ELF-1 (cell line): ENCODE data around the gene GALNT15.

ENCODE experiments used
- DNase-seq: peaks from one replicate; pipeline ENCODE4 v3.0.0-alpha.2; 2016; ENCODE audit warnings: low read depth, low spot score

The GALNT15 gene, protein sequence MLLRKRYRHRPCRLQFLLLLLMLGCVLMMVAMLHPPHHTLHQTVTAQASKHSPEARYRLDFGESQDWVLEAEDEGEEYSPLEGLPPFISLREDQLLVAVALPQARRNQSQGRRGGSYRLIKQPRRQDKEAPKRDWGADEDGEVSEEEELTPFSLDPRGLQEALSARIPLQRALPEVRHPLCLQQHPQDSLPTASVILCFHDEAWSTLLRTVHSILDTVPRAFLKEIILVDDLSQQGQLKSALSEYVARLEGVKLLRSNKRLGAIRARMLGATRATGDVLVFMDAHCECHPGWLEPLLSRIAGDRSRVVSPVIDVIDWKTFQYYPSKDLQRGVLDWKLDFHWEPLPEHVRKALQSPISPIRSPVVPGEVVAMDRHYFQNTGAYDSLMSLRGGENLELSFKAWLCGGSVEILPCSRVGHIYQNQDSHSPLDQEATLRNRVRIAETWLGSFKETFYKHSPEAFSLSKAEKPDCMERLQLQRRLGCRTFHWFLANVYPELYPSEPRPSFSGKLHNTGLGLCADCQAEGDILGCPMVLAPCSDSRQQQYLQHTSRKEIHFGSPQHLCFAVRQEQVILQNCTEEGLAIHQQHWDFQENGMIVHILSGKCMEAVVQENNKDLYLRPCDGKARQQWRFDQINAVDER

DNA sequence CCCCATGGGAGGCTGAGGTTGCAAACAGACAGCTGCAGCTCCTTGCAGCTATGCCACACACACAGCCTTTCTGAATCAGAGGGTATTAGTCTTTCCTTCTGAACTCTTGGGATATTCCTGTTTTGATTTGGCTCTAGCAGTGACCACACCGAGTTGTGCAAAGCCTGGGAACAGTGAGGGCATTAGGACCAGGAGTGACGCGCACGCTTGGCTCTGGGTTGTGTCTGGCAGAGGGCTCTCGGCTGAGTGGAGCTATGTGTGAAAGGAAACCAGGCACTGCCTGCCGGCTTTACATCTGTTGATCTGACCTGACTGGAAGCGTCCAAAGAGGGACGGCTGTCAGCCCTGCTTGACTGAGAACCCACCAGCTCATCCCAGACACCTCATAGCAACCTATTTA is at the start of gene GALNT15:
Gene GALNT15 (plus strand): TSS at position 292 of the 400 bp plus-strand sequence. CDS start 472 bp downstream, outside the sequence.
- DNase-seq = peak; percentile 48

- peak; percentile 5 for DNase-seq
Observed at GRCh38 chr3:16126634-16127033, 47.8 kb upstream of the GALNT15 start.

DNA sequence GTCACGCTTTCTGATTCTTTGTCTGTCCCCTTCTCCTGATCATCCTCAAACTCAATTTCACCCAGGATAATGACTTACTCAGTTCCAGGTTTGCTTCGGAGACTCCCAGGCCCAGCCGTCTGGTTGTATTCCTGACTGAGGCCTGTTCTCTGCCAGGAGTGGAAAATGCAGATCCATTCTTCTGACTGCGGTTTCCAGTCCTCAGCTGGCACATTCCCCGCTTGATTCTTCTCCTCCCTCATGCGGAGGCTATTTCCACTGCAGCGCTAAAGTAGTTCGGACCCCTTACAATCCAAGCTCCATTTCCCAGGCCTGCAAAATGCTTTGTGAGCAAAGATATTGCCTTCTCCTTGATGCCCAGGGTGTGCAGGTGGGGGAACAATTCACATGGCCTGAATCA is 47.2 kb upstream of the GALNT15 start:
- no peak for DNase-seq

GRCh38 chr3:16130066-16130465 is 44.4 kb upstream of the GALNT15 start:
- DNase-seq = no peak

- no peak for DNase-seq
Observed at GRCh38 chr3:16132190-16132589, 42.3 kb upstream of the GALNT15 start.

GRCh38 chr3:16132928-16133327 is 41.6 kb upstream of the GALNT15 start:
- no peak for DNase-seq

- no peak for DNase-seq
Observed at GRCh38 chr3:16134173-16134928, 40.1 kb upstream of the GALNT15 start.

GRCh38 chr3:16136055-16136454 is 38.4 kb upstream of the GALNT15 start:
- no peak for DNase-seq

DNA sequence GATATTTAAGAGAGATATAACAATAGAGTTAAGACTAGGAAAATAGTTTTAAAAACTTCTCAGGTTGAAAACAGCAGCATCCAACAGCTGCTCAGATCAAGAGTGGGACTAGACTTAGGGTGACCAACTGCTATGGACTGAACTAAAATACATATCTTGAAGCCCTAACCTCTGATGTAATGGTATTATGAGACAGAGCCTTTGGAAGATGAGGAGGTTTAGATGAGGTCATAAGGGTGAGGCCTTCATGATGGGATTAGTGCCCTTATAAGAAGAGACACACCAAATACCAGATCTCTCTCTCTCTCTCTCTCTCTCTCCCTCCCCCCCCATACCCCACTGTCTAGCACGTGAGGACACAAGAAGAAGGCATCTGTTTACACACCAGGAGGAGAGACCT is 37.4 kb upstream of the GALNT15 start:
- no peak for DNase-seq

DNA sequence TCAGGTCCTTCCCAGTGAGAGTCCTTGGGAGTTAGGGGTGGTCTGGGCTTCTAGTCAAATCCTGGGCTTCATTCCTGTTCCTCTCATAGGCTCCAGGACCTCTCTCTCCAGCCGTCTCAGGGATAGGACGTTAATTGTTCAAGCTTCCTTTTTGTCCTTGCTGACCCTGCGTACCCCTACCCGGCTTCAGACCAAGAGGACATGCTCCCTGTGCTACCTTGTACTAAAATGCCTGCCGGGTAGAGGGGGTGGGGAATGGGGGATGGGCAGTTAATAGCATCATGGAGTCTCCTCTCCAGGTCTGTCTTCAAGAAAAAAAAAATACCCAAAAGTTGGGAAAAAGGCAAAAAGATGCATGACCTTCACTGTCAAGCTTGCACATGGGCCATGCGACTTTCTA is 36.5 kb upstream of the GALNT15 start:
- DNase-seq = no peak

- DNase-seq = no peak
Observed at GRCh38 chr3:16140116-16140893, 34.2 kb upstream of the GALNT15 start.

DNA sequence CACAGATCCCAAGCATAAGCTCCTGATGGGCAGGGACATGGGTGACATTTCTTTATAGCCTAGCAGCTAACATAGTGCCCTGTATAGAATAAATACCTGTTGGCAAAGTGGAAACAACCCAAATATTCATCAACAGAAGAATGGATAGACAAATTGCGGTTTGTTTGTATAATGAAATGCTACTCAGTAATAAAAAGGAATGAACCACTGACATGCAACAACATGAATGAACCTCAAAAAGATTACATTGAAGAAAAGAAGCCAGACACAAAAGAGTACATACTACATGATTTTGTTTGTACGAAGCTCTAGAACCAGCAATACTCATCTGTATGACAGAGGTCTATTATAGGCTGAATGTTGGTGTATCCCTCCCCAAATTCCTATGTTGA is 33.6 kb upstream of the GALNT15 start:
- no peak for DNase-seq

- no peak for DNase-seq
Observed at GRCh38 chr3:16142350-16143025, 32.0 kb upstream of the GALNT15 start.

DNA sequence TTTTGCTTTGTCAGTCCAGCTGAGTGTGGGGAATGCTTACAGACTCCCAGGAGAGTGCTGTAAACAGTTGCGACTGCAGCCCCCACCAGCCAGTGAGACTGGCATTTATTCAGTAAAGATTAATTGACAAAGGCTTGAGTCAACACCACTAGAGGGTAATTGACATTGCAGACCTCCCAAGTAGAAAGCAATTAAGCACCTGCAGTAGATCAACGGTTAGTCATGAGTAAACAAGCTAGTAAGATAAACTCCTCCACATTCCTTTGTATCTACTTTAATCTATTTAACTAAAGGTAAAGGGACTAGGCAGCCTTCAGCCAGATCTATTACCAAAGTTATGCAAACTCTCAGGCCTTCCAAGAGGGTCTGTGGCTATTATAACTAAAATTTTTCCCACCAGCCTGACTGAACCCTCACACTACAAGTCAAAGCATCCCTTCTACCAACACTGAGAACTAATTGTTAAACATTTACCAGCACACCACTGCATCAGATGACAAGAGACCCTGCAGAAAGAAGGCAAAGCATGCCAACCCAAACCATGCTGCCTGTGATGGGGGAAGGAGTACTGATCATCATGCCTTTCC is 30.5 kb upstream of the GALNT15 start:
- no peak for DNase-seq

DNA sequence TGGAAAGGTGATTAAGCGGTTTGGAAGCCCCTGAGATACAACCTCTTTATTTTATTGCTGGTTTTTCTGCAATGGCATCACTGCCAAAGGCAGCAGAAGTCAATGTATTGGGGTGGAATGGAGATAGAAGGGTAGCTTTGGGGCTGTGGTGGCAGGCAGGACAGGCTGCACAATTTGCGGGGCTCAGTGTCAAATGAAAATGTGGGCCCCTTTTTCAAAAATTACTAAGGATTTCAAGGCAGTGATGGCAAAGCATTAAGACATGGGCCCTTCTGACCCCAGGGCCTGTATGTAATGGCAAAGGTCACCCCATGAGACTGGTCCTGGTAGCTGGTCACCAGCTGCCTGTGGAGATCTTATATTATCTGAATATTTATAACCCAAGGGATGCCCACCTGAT is 29.3 kb upstream of the GALNT15 start:
- no peak for DNase-seq

DNA sequence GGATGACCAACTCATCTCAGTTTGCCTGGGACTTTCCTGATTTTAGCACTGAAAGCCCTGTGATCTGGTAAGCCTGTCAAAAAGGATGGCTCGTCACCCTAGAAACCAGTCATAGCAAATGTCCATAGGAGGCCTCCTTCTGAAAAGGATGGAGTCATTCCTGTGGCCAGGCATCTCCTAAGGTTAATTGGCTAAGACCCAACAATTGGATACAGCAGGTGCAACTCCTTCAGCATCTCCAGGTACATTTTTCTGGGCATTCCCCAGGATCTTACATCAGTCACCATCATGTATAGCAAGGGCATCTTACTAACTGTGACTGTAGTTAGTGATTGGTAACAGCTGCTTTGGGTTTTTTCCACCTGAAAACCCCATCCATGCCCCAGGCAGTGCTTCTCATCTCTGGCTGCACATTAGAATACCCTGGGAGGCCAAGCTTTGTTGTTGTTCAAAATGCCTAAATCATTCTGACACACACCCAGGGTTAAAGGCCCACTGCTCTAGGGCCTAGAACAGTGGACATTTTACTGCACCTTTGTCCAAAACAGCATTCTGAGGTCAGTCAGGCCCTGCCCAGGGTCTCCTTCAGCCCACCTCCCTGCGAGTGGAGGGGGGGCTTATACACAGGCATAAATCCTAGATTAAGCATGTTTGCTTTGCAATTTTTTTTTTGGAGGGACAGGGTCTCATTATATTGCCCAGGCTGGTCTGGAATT is 28.3 kb upstream of the GALNT15 start:
- peak; percentile 34 for DNase-seq

DNA sequence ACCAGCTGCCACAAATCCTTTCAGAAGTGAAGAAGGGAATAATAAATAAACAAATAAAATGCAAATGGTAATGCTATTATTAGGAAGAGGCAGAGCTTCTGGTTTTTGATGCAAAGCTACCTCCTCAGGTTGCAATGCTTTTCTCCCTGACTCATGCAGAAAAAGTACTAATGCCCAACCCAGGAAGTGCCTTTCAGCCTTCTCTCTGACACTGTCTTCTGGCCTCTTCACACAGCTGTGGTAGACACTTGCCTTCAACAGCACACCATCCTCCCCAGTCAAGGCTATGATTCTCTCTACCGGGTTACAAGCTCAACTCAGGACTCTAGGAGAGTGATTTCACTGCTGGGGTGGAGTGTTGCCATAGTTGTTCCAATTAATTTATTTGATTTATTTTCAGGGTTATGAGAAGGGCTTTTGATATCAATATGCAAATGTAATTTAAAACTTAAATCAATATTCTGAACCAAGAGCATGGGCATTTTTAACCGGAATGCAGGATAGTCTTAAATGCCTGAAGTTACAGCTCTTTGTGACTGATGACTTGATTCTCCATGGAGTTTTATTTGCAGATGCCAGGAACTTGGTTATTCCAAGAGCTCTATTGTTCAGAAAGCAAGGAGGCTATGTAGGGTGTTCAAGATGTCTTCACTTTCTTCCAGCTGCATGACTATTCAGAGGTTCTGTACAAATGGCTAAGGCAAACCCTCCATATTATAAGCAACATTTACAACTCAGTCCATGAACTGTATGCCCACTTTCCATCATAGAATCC is 27.1 kb upstream of the GALNT15 start:
- DNase-seq = no peak

GRCh38 chr3:16148213-16148612 is 26.3 kb upstream of the GALNT15 start:
- no peak for DNase-seq

DNA sequence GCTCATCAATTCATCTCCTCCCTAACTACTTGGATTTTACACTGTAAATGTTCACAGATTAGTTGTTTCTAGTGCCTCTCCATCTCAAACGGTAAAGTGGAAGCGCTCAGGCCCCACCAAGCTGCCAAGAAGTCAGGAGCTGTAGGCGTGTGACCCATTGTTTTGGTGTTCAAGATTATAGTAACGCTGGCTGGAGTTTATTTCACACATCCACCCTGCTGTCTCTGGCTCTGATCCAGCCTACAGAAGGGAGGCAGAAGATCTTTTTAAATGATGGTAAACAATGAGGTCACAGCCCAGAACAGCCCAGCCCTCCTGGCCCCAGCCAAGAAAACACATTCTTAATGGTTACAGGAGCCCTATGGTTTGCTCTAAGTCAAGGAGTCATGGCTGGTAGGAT is 25.7 kb upstream of the GALNT15 start:
- DNase-seq = no peak
